ENCODE measurements around the gene DEFB121. TPM values are rescaled to one million over a fixed set of nuclear protein-coding genes. Genes with fewer than 3 reads are reported as not detected.
"Not testable (repeated sequence)": the region's sequence is repeated elsewhere in the genome, so short reads cannot be mapped to it uniquely, and the experiment has no call there.

DEFB121 gene
- total RNA-seq, 2 donors from 2014 or later = not detected

- Histone ChIP-seq H3K36me3 (no peaks in the 10 kb centered on the region), H3K9ac (ENCODE audit: low read depth in 2 of 2, low read length in 2 of 2) (no peak within 1 kb of the TSS), H3K27me3 (no peaks in the 10 kb centered on the region), H3K4me3 (no peak within 1 kb of the TSS), H3K9me3 (no peaks in the 10 kb centered on the region), H3K27ac (no peak within 1 kb of the TSS), H3K4me1 (no peaks in the 10 kb centered on the region)
- no peak for DNase-seq
- intact Hi-C loops (cut with DNase I) = no loop called here
- no peak for TF ChIP-seq CTCF (IDR thresholded peaks at IDR 0.05)
Measured at GRCh38 chr20:31390490-31390889, 15.5 kb downstream of the DEFB121 start, which contains the start of gene DEFB119. TSS of gene DEFB119 (minus strand) at chr20:31390590. CDS start at chr20:31390483, 107 bp downstream.

- H3K27ac ChIP-seq = no peak overlapping the region
- no peaks in the 10 kb centered on the region for H3K36me3 ChIP-seq
Measured at GRCh38 chr20:31374346-31374745, 31.7 kb downstream of the DEFB121 start.

GRCh38 chr20:31368301-31368700 lies 37.7 kb downstream of the DEFB121 start, which contains the start of gene DEFB118:
TSS of gene DEFB118 (plus strand) at chr20:31368601. CDS start at chr20:31368651, 50 bp downstream.
- H3K4me3 ChIP-seq = no peak within 1 kb of the TSS
- no peak within 1 kb of the TSS for H3K27ac ChIP-seq
- no peak for DNase-seq
- H3K9ac ChIP-seq (ENCODE audit: low read depth in 2 of 2, low read length in 2 of 2) = no peak within 1 kb of the TSS
- H3K27me3 ChIP-seq = no peaks in the 10 kb centered on the region
- intact Hi-C loops (cut with DNase I) = no loop called here
- TF ChIP-seq CTCF (IDR thresholded peaks at IDR 0.05) = no peak
- H3K36me3 ChIP-seq = no peaks in the 10 kb centered on the region
- no peaks in the 10 kb centered on the region for H3K9me3 ChIP-seq
- H3K4me1 ChIP-seq = no peaks in the 10 kb centered on the region

More at GRCh38 chr20:31374346-31374745, 31.7 kb downstream of the DEFB121 start:
- no peak overlapping the region for H3K9ac ChIP-seq (ENCODE audit: low read depth in 2 of 2, low read length in 2 of 2)
- intact Hi-C loops (cut with DNase I) = no loop called here
- no peaks in the 10 kb centered on the region for H3K27me3 ChIP-seq
- DNase-seq = no peak
- TF ChIP-seq CTCF (IDR thresholded peaks at IDR 0.05) = no peak
- H3K4me3 ChIP-seq = no peak overlapping the region
- H3K9me3 ChIP-seq = no peaks in the 10 kb centered on the region
- H3K4me1 ChIP-seq = no peaks in the 10 kb centered on the region

GRCh38 chr20:31364272-31364671 lies 41.7 kb downstream of the DEFB121 start:
- intact Hi-C loops (cut with DNase I) = not testable (repeated sequence)

GRCh38 chr20:31363295-31363694 lies 42.7 kb downstream of the DEFB121 start:
- H3K4me1 ChIP-seq = no peaks in the 10 kb centered on the region
- TF ChIP-seq CTCF (IDR thresholded peaks at IDR 0.05) = no peak

More at GRCh38 chr20:31364272-31364671, 41.7 kb downstream of the DEFB121 start:
- not testable (repeated sequence) for H3K9me3 ChIP-seq; H3K27me3 ChIP-seq; H3K9ac ChIP-seq (ENCODE audit: low read depth in 2 of 2, low read length in 2 of 2); H3K4me3 ChIP-seq; H3K27ac ChIP-seq; H3K36me3 ChIP-seq; H3K4me1 ChIP-seq; DNase-seq

GRCh38 chr20:31355981-31356380 lies 50.0 kb downstream of the DEFB121 start:
- Histone ChIP-seq H3K27ac (no peak overlapping the region), H3K27me3 (no peaks in the 10 kb centered on the region), H3K9me3 (no peaks in the 10 kb centered on the region), H3K4me3 (no peak overlapping the region), H3K36me3 (no peaks in the 10 kb centered on the region), H3K4me1 (no peaks in the 10 kb centered on the region), H3K9ac (ENCODE audit: low read depth in 2 of 2, low read length in 2 of 2) (no peak overlapping the region)
- intact Hi-C loops (cut with DNase I) = no loop called here
- no peak for TF ChIP-seq CTCF (IDR thresholded peaks at IDR 0.05)
- no peak for DNase-seq

More at GRCh38 chr20:31363295-31363694, 42.7 kb downstream of the DEFB121 start:
- DNase-seq = no peak
- Histone ChIP-seq H3K9ac (ENCODE audit: low read depth in 2 of 2, low read length in 2 of 2) (no peak overlapping the region), H3K36me3 (no peaks in the 10 kb centered on the region), H3K27me3 (no peaks in the 10 kb centered on the region), H3K9me3 (no peaks in the 10 kb centered on the region), H3K27ac (no peak overlapping the region), H3K4me3 (no peak overlapping the region)
- intact Hi-C loops (cut with DNase I) = no loop called here

Other genes with a start within 250 kb of the DEFB121 start
- gene DEFB115, start 148.6 kb downstream of the DEFB121 start, total RNA-seq = not detected
- not detected for gene DEFB116, start 97.6 kb downstream of the DEFB121 start, total RNA-seq
- not detected for gene DEFB118, start 37.6 kb downstream of the DEFB121 start, total RNA-seq
- not detected for gene DEFB119, start 15.6 kb downstream of the DEFB121 start, total RNA-seq
- not detected for gene DEFB123, start 34.4 kb upstream of the DEFB121 start, total RNA-seq
- not detected for gene DEFB124, start 68.9 kb upstream of the DEFB121 start, total RNA-seq
- under 1 TPM; 0.32 to 0.44 TPM for gene REM1, start 69.1 kb upstream of the DEFB121 start, total RNA-seq
- 100 to 1,000 TPM; 107 to 179 TPM for gene HM13, start 108.2 kb upstream of the DEFB121 start, total RNA-seq
- 100 to 1,000 TPM; 134 to 179 TPM for gene ID1, start 199.1 kb upstream of the DEFB121 start, total RNA-seq
- under 1 TPM in 1 of 2 donors, not detected in 1; 0.52 TPM for gene COX4I2, start 231.7 kb upstream of the DEFB121 start, total RNA-seq

Data from colonic mucosa (tissue), 4 donors.